HUDEP-2 (cell line): ENCODE data around the gene DGKI.
"Not testable (repeated sequence)": the region's sequence is repeated elsewhere in the genome, so short reads cannot be mapped to it uniquely, and the experiment has no call there.

Experiments
- DNase-seq, 76 experiments: peaks; one replicate each; lab custom pipeline; 2025; ENCODE audit not compliant: unreplicated experiment in 76 of 76; lab: John Stamatoyannopoulos, UW

DGKI gene

DNA sequence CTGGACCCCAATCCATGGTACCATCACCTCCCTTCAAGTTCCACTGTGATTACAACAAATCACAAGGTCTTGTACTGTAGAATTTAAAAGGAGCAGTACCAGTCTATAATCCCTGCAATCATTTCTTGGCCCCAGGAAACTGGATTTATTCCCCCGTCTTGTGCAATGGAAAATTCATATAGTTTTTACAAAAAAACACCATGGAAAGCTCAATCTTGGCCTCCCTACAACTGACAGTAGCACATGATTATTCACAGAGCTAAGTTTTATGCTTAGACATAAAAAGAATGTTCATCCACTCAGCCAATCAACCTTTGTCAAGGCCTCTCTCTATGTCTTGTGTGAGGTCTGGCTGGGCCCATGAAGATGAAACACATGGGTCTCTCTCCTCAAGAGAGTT, 10.2 kb downstream of the DGKI start:
- DNase-seq, result no peak

DNA sequence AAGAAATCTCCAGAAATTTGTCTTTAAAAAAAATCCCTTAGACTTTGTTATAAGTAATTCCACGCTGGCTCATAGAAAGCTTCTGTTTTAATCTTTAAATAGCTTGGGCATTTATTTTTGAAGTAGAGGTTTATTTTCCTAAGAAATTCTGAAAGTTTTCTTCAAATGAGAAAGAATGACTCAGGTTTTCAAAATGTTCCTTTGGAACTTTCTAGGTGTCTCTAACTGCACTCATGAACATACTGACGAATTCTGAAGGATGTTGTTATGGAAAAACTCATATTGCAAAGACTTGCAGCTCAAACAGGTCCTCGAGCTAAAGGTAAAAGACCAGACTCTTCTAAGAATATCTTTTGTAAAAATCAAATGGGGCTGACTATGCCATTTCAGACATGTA, 10.7 kb downstream of the DGKI start:
- DNase-seq, result no peak

DNA sequence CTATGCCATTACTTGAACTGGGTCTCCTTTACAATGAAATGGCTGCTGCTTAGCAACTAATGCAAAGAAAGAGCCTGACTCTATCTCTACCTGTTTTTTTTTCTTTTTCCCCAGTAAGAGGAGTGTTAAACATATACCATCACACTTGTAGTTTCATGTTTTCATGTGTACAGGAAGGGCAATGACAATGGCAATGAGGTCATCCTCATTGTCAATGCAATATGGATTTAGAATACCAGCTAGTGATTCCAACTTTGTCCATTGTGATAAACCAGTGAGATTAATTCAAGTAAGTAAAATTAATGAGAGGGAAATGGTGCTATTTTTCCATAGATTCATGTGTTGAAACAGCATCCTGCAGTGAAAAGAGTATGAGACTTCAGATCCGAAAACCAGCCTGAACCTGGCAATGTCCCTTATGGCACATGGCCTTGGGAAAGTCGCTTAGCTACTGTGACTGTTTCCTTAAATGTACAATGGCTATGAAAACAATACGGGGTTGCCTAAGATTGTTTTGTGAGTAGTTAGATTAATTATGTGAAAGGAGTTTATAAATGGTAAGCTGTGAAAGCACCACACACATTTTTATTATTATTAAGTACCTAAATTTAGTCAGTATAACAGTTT, 11.2 kb downstream of the DGKI start:
- no peak for DNase-seq

DNA sequence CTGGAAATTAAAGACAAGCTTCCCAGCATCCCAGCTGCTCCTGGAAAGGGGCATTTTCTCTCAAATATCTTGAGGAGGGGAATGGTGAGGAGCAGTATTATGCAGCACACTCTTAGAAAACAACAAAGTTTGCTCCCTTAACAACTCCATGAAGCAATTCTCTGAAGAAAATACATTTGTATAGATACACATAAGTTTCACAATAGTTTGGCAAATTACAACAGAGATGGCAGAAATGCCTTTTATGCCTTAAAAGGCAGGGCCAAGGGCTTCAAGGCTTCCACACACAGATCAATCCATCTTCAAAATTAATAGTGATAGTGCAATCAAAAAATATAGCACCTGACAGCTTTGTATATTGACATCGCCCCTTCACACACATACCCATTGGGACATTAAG, 12.2 kb downstream of the DGKI start:
- no peak for DNase-seq

DNA sequence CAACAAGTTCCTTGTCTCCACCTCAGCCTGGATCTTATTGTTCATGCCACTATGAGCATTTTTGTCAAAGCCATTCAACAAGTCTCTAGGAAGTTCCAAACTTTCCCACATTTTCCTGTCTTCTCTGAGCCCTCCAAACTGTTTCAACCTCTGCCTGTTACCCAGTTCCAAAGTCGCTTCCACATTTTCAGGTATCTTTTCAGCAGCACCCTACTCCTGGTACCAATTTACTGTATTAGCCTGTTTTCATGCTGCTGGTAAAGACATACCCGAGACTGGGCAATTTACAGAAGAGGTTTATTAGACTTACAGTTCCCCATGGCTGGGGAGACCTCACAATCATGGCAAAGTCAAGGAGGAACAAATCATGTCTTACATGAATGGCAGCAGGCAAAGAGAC, 13.8 kb downstream of the DGKI start:
- not testable (repeated sequence) for DNase-seq

DNA sequence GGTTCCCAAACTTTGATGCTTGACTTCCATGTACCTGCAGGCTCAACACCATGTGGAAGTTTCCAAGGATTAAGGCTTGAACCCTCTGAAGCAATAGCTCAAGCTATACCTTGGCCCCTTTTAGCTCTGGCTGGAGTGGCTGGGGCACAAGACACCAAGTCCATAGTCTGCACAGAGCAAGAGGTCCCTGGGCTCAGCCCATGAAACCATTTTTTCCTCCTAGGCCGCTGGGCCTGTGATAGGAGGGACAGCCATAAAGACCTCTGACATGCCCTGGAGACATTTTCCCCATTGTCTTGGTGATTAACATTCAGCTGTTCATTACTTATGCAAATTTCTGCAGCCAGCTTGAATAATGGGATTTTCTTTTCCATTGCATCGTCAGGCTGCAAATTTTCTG, 14.4 kb downstream of the DGKI start:
- no peak for DNase-seq

DNA sequence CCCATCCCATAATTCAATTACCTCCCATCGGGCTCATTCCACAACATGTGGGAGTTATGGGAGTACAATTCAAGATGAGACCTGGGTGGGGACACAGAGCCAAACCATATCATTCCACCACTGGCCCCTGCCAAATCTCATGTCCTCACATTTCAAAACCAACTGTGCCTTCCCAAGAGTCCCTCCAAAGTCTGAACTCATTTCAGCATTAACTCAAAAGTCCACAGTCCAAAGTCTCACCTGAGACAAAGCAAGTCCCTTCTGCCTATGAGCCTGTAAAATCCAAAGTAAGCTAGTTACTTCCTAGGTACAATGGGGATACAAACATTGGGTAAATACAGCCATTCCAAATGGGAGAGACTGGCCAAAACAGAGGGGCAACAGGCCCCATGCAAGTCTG, 15.2 kb downstream of the DGKI start:
- DNase-seq, result not testable (repeated sequence)

DNA sequence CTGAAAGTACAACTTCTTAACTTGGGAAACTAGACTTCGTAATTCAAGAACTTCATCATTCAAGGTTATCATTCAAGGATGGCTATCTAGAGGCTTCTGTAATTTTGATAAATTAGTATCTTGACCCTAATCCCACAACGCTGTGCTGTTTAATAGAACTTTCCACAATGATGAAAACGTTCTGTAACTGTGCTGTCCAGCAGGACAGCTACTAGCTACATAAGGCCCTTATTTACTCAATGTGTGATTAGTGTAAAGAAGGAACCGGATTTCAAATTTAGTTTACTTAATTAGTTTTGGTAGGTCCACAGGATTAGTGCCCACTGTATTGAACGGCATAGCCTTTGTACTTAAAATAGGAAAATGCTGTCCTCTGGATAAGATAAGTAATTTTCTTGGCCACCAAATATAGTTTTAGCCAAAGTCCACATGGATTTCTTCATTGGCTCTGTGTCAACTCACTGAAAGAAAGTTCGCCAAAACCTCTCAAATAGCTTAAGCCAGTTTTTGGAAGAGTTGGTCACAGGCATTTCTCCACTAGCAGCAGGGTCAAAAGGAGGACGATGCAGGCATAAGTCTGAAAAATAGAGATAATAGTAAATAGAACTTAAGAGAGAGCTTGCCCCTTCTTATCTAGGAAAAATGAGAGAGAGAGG, 17.3 kb downstream of the DGKI start:
- no peak for DNase-seq

DNA sequence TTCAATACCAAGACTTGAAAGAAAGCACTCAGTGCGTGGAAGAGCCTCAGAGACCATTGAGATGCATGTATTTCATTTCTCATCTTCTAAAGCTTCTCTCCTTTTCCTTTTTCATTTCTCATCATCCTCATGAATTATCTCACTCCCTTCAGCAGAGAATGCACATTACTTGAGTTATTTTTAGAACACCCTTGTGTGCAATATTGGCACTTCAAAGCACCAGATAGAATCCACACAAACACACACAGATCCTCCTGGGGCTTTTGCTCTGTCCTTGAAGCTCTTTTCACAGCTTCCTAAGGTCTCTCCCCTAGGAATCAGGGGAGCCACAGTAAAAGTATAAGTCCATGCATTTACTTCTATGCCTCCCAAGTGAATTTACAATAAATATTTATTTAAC, 18.3 kb downstream of the DGKI start:
- DNase-seq, result no peak

DNA sequence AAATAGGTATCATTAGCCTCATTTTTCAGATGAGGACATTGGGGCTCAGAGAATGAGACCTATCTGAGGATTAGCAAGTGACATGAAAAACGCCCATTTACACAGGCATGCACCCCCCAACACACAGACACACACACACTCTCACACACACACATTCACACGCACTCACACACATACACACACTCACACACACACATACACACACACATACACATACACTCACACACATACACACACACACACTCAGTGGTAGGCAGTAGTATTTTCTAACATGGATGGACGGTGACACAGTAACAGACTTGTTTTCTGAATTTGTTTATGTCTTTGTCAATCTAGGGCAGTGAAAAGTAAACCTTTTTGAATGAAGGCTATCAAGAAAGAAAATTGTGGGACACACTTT, 21.3 kb downstream of the DGKI start:
- DNase-seq, result no peak

DNA sequence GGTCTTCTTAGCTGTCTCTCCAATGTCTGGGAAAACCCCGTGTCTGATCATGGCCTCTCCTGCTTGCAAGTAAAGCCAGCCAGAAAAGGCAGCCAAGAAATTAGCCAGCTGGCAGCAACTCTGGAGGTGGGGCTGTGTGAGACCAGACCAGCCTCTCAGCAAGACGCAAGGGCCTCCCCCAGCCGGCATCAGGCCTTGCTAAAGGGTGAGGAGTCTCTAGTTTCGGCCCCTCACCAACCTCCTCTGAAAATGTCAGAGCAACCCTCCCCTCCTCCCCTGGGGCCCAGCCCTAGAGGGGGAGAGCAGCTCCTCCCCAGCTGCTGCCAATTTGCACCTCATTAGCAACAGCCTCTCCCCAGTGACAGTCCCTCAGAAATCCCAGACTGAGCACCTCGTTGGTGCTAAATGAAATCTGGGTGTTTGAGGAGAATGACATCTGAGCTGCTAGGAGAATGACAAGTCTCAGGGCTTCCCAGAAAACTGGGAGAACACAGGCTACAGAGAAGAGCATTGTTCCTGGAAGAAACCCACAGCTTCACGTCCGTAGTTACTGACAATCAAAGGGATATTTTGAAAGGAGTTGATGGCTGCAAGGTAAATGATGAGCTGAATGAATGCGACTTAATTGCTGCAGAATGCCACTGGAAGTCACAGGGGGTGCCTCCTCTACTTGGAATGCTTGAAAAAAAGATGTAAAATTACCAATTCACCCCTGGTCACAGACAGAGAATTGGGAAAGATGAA, 25.9 kb downstream of the DGKI start:
- DNase-seq, result no peak

DNA sequence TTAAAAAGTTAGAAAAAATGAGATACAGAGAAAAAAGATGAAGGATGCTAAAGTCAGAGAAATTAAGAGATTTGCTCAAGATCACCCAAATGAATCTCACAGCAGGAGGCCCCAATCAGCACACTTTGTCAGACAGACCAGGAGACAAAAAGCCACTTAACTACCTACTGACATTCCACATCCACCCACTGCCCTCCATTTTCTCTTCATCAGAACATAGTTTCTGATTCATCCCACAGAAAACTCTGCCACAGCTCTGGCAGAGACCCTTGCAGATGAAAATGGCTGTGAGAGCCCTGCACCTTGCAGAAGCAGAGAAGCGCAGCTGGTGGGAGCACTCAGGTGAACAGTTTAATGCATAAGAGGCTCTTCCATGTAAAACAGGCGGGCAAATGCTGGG, 26.6 kb downstream of the DGKI start:
- no peak for DNase-seq

DNA sequence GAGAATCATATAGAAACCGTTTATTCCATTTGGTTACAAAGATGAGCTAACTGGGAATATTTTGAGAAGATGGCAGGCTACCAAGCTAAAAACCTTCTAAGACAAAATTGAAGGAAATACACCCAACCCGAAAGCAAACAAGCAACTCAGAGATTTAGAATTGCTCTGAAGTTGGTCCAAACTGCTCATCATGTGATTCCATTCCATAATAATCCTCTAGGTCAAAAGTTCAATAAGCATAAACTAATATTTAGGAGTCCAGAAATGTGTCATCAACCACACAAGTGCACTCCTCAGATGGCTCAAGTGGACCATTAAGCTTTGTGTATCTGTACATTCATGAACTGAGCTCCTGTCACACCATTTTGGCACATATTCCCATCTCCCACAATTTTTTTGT, 28.7 kb downstream of the DGKI start:
- DNase-seq, result no peak

DNA sequence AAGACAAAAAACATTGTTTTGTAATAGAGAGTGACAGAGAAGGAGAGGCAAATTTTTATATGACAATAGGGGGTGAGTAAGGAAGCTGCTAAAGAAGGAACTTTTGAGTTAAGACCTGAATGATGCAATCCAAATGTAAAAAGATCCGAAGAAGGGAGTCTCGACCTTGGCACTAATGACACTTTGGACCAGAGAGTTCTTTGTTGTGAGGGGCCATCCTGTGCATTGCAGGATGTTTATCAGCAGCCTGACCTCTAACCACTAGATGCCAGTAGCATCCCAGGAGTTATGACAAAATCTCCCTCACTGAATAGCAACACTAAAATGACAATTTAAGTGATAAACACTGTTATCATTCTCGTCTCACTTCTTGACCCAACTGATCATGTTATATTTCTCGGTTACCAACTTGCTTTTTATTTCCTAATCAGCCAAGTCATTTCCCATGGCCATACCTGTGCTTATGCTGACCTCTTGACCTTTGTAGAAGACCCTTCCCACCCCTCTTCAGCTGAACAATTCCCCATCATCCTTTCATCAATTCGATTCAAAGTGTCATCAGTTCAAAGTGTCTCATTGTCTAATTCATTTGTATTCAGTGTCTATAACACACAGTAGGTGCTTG, 30.0 kb downstream of the DGKI start:
- peak in 3 of 76 experiments; percentile 0 to 2 (median 2) for DNase-seq

DNA sequence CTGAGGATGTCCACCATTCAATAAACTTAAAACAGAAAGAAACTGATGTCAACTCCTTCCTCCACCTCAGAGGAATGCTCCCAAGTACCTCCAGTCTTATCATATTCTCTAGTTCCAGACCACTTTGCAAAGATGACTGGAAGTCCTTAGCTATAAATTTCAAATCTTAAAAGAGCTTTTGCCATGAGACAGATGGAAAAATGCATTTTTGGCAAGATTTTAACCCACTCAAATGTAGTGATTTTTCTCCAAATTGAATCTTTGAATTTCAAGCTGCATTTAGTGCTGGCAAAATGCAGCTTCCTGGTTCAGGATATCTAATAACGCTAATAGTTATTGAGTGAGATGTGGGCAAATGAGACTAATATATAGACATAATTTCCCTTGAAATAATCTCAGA, 33.2 kb downstream of the DGKI start:
- no peak for DNase-seq

DNA sequence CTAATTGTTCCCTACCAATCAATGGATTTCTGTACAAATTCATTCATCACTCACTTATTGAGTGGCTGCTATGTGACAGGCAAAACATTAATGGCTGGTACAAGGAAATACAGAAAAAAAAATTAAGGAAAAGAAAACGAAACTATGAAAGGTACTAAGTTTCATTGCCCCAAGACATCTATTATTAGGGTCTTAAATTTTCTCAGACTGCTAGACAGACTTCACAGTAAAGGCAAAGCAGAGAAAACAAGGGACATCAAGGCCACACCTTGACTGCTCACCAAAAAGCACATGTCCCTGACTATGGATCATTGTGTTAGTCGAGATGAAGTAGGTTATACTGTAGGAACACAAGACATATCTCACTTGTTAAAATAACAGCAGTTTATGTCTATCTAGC, 36.5 kb downstream of the DGKI start:
- no peak for DNase-seq

DNA sequence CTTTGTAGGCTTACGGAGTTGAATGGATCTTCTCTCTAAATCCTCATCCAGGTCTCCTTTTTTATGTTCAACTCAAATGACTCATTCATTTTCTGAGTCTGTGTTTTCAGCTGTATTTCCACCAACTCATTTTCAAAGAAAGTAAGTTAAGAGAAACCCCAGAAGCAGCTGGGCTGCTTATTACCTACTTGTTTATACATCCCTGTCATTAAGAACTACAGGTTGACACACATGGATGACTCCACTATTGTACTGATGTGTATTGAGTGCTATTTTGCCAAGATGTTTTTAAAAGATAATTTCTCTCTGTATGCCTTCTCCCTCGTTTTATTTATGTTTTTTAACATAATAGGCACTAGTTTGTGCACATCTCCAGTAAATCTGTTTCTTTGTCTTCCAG, 41.9 kb downstream of the DGKI start:
- no peak for DNase-seq

DNA sequence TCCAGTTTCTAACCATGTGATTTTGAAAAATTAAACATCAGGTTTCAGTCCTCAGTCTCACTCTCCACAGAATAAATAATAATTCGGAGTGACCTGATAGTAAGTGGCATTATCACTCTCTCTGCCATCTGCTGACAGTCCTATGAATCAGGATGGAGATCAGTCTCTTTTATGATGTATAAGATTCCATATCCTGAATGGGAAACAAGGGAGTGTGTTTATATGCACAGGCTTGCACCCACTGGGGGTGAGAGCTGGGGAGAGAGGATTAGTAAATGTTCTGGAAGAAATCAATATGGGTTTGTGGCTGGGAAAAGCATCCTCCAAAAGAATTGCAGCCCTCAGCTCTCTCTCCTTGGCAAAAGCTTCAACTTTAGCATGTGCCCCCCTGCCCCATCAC, 45.3 kb downstream of the DGKI start:
- DNase-seq, result no peak

DNA sequence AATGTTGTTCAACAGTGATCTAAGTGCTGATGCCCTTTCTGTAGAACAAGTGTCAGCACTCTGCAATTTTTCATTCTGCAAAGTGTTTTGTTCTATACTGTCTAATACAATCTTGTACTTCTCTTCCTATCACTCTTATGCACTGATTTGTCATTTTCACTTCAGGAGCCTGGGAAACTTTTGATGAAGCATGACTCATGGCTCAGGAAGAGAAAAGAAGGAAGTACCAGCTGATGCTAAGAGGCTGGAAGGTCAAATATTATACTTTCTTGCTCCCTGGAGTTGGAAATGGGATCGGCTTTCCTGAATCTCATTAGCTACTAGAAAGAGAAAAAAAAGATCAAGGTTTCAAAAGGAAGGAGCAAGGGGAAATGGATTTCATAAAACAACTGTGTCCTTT, 45.8 kb downstream of the DGKI start:
- no peak for DNase-seq

DNA sequence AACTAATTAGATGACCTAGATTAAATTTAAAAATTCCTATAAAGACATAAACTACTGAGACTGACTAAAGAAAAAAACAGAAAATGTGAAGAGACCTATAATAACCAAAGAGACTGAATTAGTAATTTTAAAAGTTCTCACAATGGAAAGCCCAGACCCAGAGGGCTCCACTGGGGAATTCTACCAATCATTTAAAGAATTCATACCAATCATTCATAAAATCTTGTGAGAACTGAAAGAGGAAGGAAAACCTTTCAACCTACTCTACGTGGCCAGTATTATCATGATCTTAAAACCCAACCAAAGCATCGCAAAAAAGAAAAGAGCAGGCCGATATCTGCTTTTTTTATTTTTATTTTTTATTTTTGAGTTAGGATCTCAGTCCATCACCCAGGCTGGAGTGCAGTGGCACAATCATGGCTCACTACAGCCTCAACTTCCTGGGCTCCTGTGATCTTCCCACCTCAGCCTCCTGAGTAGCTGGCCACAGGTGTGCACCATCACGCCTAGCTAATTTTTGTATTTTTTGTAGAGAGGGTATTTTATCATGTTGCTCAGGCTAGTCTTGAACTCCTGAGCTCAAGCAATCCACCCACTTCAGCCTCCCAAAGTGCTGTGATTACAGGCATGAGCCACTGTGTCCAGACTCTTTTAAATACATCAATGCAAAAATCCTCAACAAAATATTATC, 48.6 kb downstream of the DGKI start:
- no peak for DNase-seq

DNA sequence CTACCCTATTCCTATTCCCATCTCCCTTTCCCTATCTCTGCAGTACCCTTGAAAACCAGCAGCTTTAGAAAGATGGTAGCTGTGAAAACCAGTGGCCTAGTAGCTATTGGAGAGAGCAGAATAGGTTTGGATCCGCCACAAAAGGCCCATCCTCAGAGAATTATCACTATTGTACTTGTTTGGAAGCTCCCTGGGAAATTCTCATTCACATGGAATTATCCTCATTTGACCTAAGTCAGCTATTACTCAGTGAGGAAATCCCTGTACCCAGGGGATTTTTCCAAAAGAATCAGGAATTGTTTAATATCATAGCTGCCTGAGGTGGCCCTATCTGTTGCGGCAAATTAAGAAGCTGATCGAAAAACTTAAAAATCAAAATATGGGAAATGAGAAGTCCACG, 51.6 kb downstream of the DGKI start:
- no peak for DNase-seq
